Adrenal gland (tissue), 12 donors: Measurements from ENCODE around the gene ANXA9. TPM values are rescaled to one million over a fixed set of nuclear protein-coding genes. Genes with fewer than 3 reads are reported as not detected.

Source experiments
- DNase-seq, 7 donors: peaks; one replicate each; pipeline ENCODE4 v3.0.0-alpha.2; 2019 to 2020
- H3K27ac ChIP-seq, 5 donors: fragments of 200-600 bp; sonication (generic) in 4 of 5; 1 replicate in 3 of 5; 2 replicates in 2 of 5; pipeline versions ENCODE4 v1.5.1 to v1.8.0; 2016 to 2020; ENCODE audit warnings: mild to moderate bottlenecking in 1 of 5
- H3K27me3 ChIP-seq: fragments of 200-600 bp; 2 replicates; pipeline ENCODE4 v1.8.0; 2021
- H3K36me3 ChIP-seq, 2 donors: fragments of 200-600 bp; replicated peaks in 1 of 2; 1 replicate in 1 of 2; 2 replicates in 1 of 2; pipeline versions ENCODE4 v1.5.1 to v1.8.0; 2018 to 2022
- H3K4me1 ChIP-seq, 2 donors: fragments of 200-600 bp; replicated peaks in 1 of 2; 1 replicate in 1 of 2; 2 replicates in 1 of 2; pipeline versions ENCODE4 v1.5.1 to v1.8.0; 2018 to 2021
- H3K4me3 ChIP-seq, 4 donors: fragments of 200-600 bp; sonication (generic) in 3 of 4; one replicate each; pipeline ENCODE4 v1.5.1; 2016 to 2018
- H3K9me3 ChIP-seq, 3 donors: fragments of 200-600 bp; sonication (generic) in 1 of 3; replicated peaks in 1 of 3; 1 replicate in 2 of 3; 2 replicates in 1 of 3; pipeline versions ENCODE4 v1.5.1 to v1.8.0; 2016 to 2021
- CTCF ChIP-seq, 6 experiments: fragments of 450-650 bp in 4 of 6; fragments of 200-600 bp in 2 of 6; sonication (generic) in 1 of 6; IDR thresholded peaks; 1 replicate in 5 of 6; 2 replicates in 1 of 6; pipeline versions ENCODE4 v1.5.1 to v1.8.0; 2016 to 2021; ENCODE audit warnings: antibody characterized with exemption in 6 of 6, mild to moderate bottlenecking in 2 of 6, moderate library complexity in 1 of 6
- POLR2A ChIP-seq, 2 donors: fragments of 450-650 bp; IDR thresholded peaks; one replicate each; pipeline ENCODE4 v1.6.1; 2017; ENCODE audit warnings: antibody characterized with exemption in 2 of 2, mild to moderate bottlenecking in 2 of 2, moderate library complexity in 1 of 2
- WGBS, 4 donors: extraction: QIAGEN DNeasy Blood & Tissue Kit in 2 of 4; methylation state at CpG; one replicate each; pipeline versions ENCODE4 v1.1.5 to v1.1.7; 2013 to 2017; 5-methylcytosine and 5-hydroxymethylcytosine counted together
- intact Hi-C, 2 donors: fragments of 100-400 bp; cut with DNase I; formaldehyde crosslinking; loops; one replicate each; pipeline versions ENCODE4 v1.14.1 to v1.15.0; 2022 to 2023
- polyA plus RNA-seq, 3 donors: library from polyadenylated mRNA; stranded (reverse); fragments of 200-250 nt in 2 of 3; fragments of 350-450 nt in 1 of 3; fragmentation: Illumina TruSeq in 1 of 3; extraction: RNeasy Lipid Tissue Mini Kit (QIAGEN cat#74804) in 1 of 3; gene quantifications; one replicate each; pipeline ENCODE4 v1.2.3, GENCODE V29; 2013 to 2014
- small RNA-seq, 2 donors: library from RNA; depleted of rRNA; stranded (forward); fragments of <200 nt; gene quantifications; one replicate each; pipeline ENCODE3, GENCODE V24; 2016
- total RNA-seq, 9 donors: library from RNA; depleted of rRNA in 4 of 9; stranded (reverse); fragments of >200 nt in 4 of 9; fragments of 120-200 nt in 1 of 9; fragmentation: NEBNext Ultra II Directional in 1 of 9; extraction: Animal tissue kit (Norgen Biotek cat#: 25700) in 1 of 9; gene quantifications; one replicate each; pipeline versions ENCODE4 v1.1.0 to v1.2.4, GENCODE V29; 2013 to 2023
- donor health status: healthy with polysubstance abuse.
- donor health status: Bipolar disorder and iron deficiency.
- donor health status: DM: yes; HTN: yes; CAD: no.
- donor health status: DM: no; HTN: no; CAD: no.
- donor health status: DM: no; HTN: no; CAD: no.
- donor health status: DM: yes; HTN: yes; CAD: no.

ANXA9 gene
- total and polyA plus RNA-seq, 12 donors, result 0.18 to 3.2 (median 0.45) TPM

GRCh38 chr1:151043163-151043562, 61.1 kb downstream of the ANXA9 start:
- Histone ChIP-seq H3K9me3 (no peaks in the 10 kb centered on the region), H3K36me3 (no peaks in the 10 kb centered on the region), H3K27me3 (no peaks in the 10 kb centered on the region), H3K4me3 (no peak overlapping the region), H3K4me1 (peaks cover 4 to 5% of the 10 kb centered on the region in 2 donors), H3K27ac (no peak overlapping the region)
- intact Hi-C loops, result no loop called here
- TF ChIP-seq POLR2A (IDR thresholded peaks at IDR 0.05) (no peak), CTCF (IDR thresholded peaks at IDR 0.05) (no peak)
- WGBS, 4 donors, result 79 to 96% (median 88%) methylated on average over 1 of the region's 1 CpG
- no peak for DNase-seq

Small RNA genes within 50 kb of the gene (small RNA-seq; reads per million reads assigned to genes)
- gene RNU6-884P, result 0 reads per million in 2 donors

Other genes with a start within 250 kb of the ANXA9 start
- 100 to 1,000 TPM in 6 of 9 donors, 10 to 100 TPM in 3; 27.4 to 175 (median 112) TPM for gene CTSS, start 216.5 kb upstream of the ANXA9 start, total RNA-seq
- 10 to 100 TPM; 12.1 to 36.0 (median 33.4) TPM for gene CTSS, start 216.5 kb upstream of the ANXA9 start, polyA plus RNA-seq
- 10 to 100 TPM in 5 of 9 donors, 1 to 10 TPM in 4; 5.0 to 29.4 (median 10.9) TPM for gene CTSK, start 174.0 kb upstream of the ANXA9 start, total RNA-seq
- 10 to 100 TPM in 2 of 3 donors, 1 to 10 TPM in 1; 7.9 to 27.4 (median 23.9) TPM for gene CTSK, start 174.0 kb upstream of the ANXA9 start, polyA plus RNA-seq
- 10 to 100 TPM; 28.8 to 68.8 (median 51.5) TPM for gene ARNT, start 105.7 kb upstream of the ANXA9 start, total RNA-seq
- 10 to 100 TPM; 19.2 to 34.6 (median 21.4) TPM for gene ARNT, start 105.7 kb upstream of the ANXA9 start, polyA plus RNA-seq
- gene CTXND2, start 95.2 kb upstream of the ANXA9 start, total RNA-seq, result not detected
- gene CTXND2, start 95.2 kb upstream of the ANXA9 start, polyA plus RNA-seq, result not detected
- gene SETDB1, start 55.9 kb upstream of the ANXA9 start, total RNA-seq, result 10 to 100 TPM; 12.6 to 52.9 (median 33.9) TPM
- gene SETDB1, start 55.9 kb upstream of the ANXA9 start, polyA plus RNA-seq, result 10 to 100 TPM; 28.9 to 50.4 (median 41.3) TPM
- 100 to 1,000 TPM; 289 to 682 (median 496) TPM for gene CERS2, start 7.5 kb upstream of the ANXA9 start, total RNA-seq
- gene CERS2, start 7.5 kb upstream of the ANXA9 start, polyA plus RNA-seq, result 100 to 1,000 TPM; 482 to 547 (median 520) TPM
- gene MINDY1, start 24.6 kb downstream of the ANXA9 start, total RNA-seq, result 10 to 100 TPM; 13.3 to 37.5 (median 32.7) TPM
- 10 to 100 TPM in 2 of 3 donors, 1 to 10 TPM in 1; 6.0 to 12.5 (median 12.5) TPM for gene MINDY1, start 24.6 kb downstream of the ANXA9 start, polyA plus RNA-seq
- gene PRUNE1, start 26.2 kb downstream of the ANXA9 start, total RNA-seq, result 10 to 100 TPM; 12.3 to 25.7 (median 20.0) TPM
- gene PRUNE1, start 26.2 kb downstream of the ANXA9 start, polyA plus RNA-seq, result 10 to 100 TPM; 10.2 to 16.1 (median 10.9) TPM
- gene BNIPL, start 54.3 kb downstream of the ANXA9 start, total RNA-seq, result 1 to 10 TPM in 1 of 9 donors, under 1 TPM in 5, not detected in 3; 0.11 to 2.4 (median 0.27) TPM
- 1 to 10 TPM in 1 of 3 donors, under 1 TPM in 2; 0.05 to 1.4 (median 0.24) TPM for gene BNIPL, start 54.3 kb downstream of the ANXA9 start, polyA plus RNA-seq
- gene C1orf56, start 65.5 kb downstream of the ANXA9 start, total RNA-seq, result 10 to 100 TPM in 7 of 9 donors, 1 to 10 TPM in 2; 3.9 to 29.7 (median 13.9) TPM
- gene C1orf56, start 65.5 kb downstream of the ANXA9 start, polyA plus RNA-seq, result 10 to 100 TPM in 1 of 3 donors, 1 to 10 TPM in 2; 8.3 to 10.3 (median 8.3) TPM
- 100 to 1,000 TPM in 3 of 9 donors, 10 to 100 TPM in 6; 53.6 to 125 (median 88.2) TPM for gene CDC42SE1, start 77.3 kb downstream of the ANXA9 start, total RNA-seq
- 10 to 100 TPM; 45.5 to 85.8 (median 55.8) TPM for gene CDC42SE1, start 77.3 kb downstream of the ANXA9 start, polyA plus RNA-seq
- 10 to 100 TPM in 2 of 9 donors, 1 to 10 TPM in 7; 1.6 to 31.9 (median 3.7) TPM for gene MLLT11, start 78.1 kb downstream of the ANXA9 start, total RNA-seq
- 10 to 100 TPM in 1 of 3 donors, 1 to 10 TPM in 2; 4.3 to 17.4 (median 9.0) TPM for gene MLLT11, start 78.1 kb downstream of the ANXA9 start, polyA plus RNA-seq
- gene GABPB2, start 88.5 kb downstream of the ANXA9 start, total RNA-seq, result 10 to 100 TPM in 8 of 9 donors, 1 to 10 TPM in 1; 8.5 to 37.1 (median 12.1) TPM
- gene GABPB2, start 88.5 kb downstream of the ANXA9 start, polyA plus RNA-seq, result 10 to 100 TPM in 2 of 3 donors, 1 to 10 TPM in 1; 8.3 to 15.3 (median 11.8) TPM
- 1 to 10 TPM in 8 of 9 donors, under 1 TPM in 1; 0.66 to 7.1 (median 3.6) TPM for gene SEMA6C, start 164.3 kb downstream of the ANXA9 start, total RNA-seq
- gene SEMA6C, start 164.3 kb downstream of the ANXA9 start, polyA plus RNA-seq, result 10 to 100 TPM in 2 of 3 donors, under 1 TPM in 1; 0.88 to 40.5 (median 14.9) TPM
- 10 to 100 TPM in 3 of 9 donors, 1 to 10 TPM in 6; 1.4 to 18.3 (median 6.4) TPM for gene TNFAIP8L2, start 174.4 kb downstream of the ANXA9 start, total RNA-seq
- gene TNFAIP8L2, start 174.4 kb downstream of the ANXA9 start, polyA plus RNA-seq, result 10 to 100 TPM in 2 of 3 donors, 1 to 10 TPM in 1; 3.3 to 19.9 (median 15.2) TPM
- 10 to 100 TPM in 7 of 9 donors, 1 to 10 TPM in 2; 7.9 to 21.5 (median 14.6) TPM for gene LYSMD1, start 183.6 kb downstream of the ANXA9 start, total RNA-seq
- gene LYSMD1, start 183.6 kb downstream of the ANXA9 start, polyA plus RNA-seq, result 10 to 100 TPM in 1 of 3 donors, 1 to 10 TPM in 2; 4.4 to 12.8 (median 9.1) TPM
- 10 to 100 TPM; 16.4 to 51.7 (median 33.0) TPM for gene SCNM1, start 183.9 kb downstream of the ANXA9 start, total RNA-seq
- 10 to 100 TPM; 47.2 to 89.0 (median 83.2) TPM for gene SCNM1, start 183.9 kb downstream of the ANXA9 start, polyA plus RNA-seq
- gene TMOD4, start 193.7 kb downstream of the ANXA9 start, total RNA-seq, result 1 to 10 TPM in 1 of 9 donors, under 1 TPM in 2, not detected in 6; 0.28 to 1.2 (median 0.60) TPM
- under 1 TPM in 2 of 3 donors, not detected in 1; 0.84 to 0.88 TPM for gene TMOD4, start 193.7 kb downstream of the ANXA9 start, polyA plus RNA-seq
- 10 to 100 TPM; 30.0 to 57.1 (median 39.1) TPM for gene VPS72, start 207.9 kb downstream of the ANXA9 start, total RNA-seq
- 10 to 100 TPM; 33.1 to 54.4 (median 41.3) TPM for gene VPS72, start 207.9 kb downstream of the ANXA9 start, polyA plus RNA-seq
- 10 to 100 TPM; 28.8 to 61.7 (median 47.1) TPM for gene PIP5K1A, start 216.3 kb downstream of the ANXA9 start, total RNA-seq
- gene PIP5K1A, start 216.3 kb downstream of the ANXA9 start, polyA plus RNA-seq, result 10 to 100 TPM; 31.2 to 46.1 (median 43.7) TPM